Measurements from ENCODE around the gene ZNF524.

GRCh38 chr19:55650126-55650557 lies 50.1 kb downstream of the ZNF524 start:
- TF ChIP-seq CTCF (IDR thresholded peaks at IDR 0.05; ENCODE audit: insufficient read depth, low read depth, low read length), result no peak
- no peak for TF ChIP-seq EZH2 (IDR thresholded peaks at IDR 0.05; ENCODE audit: insufficient read depth, low read length)
